Stimulated activated CD4-positive, alpha-beta T cell treated with anti-CD3 and anti-CD28 coated beads, Interleukin-15, amount 100 ng/mL, for 1 hour (primary cell): ENCODE measurements around the gene MID1.

Experiments
- DNase-seq, 2 donors: peaks; one replicate each; pipeline ENCODE4 v3.0.0-alpha.2; 2020; ENCODE audit warnings: low read depth in 1 of 2, low spot score in 1 of 2

Gene MID1

GRCh38 chrX:10533696-10534365 lies 86.6 kb downstream of the MID1 start:
- DNase-seq: no peak

- DNase-seq: no peak
Observed at GRCh38 chrX:10531927-10532326, 88.5 kb downstream of the MID1 start.

- no peak for DNase-seq
Observed at GRCh38 chrX:10529344-10529743, 91.0 kb downstream of the MID1 start.

GRCh38 chrX:10526451-10526850 lies 93.9 kb downstream of the MID1 start:
- no peak for DNase-seq

GRCh38 chrX:10525381-10526120 lies 94.8 kb downstream of the MID1 start:
- DNase-seq: no peak

GRCh38 chrX:10524578-10524977 lies 95.8 kb downstream of the MID1 start:
- DNase-seq: no peak

- no peak for DNase-seq
Observed at GRCh38 chrX:10519761-10520160, 100.6 kb downstream of the MID1 start.

- no peak for DNase-seq
Observed at GRCh38 chrX:10519278-10519677, 101.1 kb downstream of the MID1 start.

GRCh38 chrX:10518073-10518472 lies 102.3 kb downstream of the MID1 start:
- DNase-seq: no peak

- no peak for DNase-seq
Observed at GRCh38 chrX:10516781-10517322, 103.5 kb downstream of the MID1 start.

- no peak for DNase-seq
Observed at GRCh38 chrX:10514891-10515290, 105.5 kb downstream of the MID1 start.

GRCh38 chrX:10513974-10514373 lies 106.4 kb downstream of the MID1 start:
- no peak for DNase-seq

GRCh38 chrX:10512741-10513140 lies 107.6 kb downstream of the MID1 start:
- no peak for DNase-seq

GRCh38 chrX:10512258-10512657 lies 108.1 kb downstream of the MID1 start:
- no peak for DNase-seq

- no peak for DNase-seq
Observed at GRCh38 chrX:10509397-10509796, 111.0 kb downstream of the MID1 start.

GRCh38 chrX:10508891-10509290 lies 111.5 kb downstream of the MID1 start:
- DNase-seq: no peak

GRCh38 chrX:10507876-10508275 lies 112.5 kb downstream of the MID1 start:
- no peak for DNase-seq

GRCh38 chrX:10507181-10507580 lies 113.2 kb downstream of the MID1 start:
- DNase-seq: no peak

GRCh38 chrX:10506781-10507180 lies 113.6 kb downstream of the MID1 start:
- DNase-seq: no peak

- DNase-seq: no peak
Observed at GRCh38 chrX:10505726-10506125, 114.7 kb downstream of the MID1 start.

- DNase-seq: no peak
Observed at GRCh38 chrX:10502961-10503360, 117.4 kb downstream of the MID1 start.

- no peak for DNase-seq
Observed at GRCh38 chrX:10501611-10502010, 118.8 kb downstream of the MID1 start.
